HL-60/S4 treated with phorbol 12-myristate 13-acetate at 8.2 ng/mL for 4 days and 3 days (cell line): ENCODE results near the gene HOXD11.

Experiments used
- in situ Hi-C: fragments of 300-500 bp; cut with MboI; formaldehyde crosslinking; loops from 2 replicates; pipeline ENCODE4 v1.15.0; 2022; ENCODE audit warnings: low sequenced_read_pairs

The HOXD11 gene

DNA sequence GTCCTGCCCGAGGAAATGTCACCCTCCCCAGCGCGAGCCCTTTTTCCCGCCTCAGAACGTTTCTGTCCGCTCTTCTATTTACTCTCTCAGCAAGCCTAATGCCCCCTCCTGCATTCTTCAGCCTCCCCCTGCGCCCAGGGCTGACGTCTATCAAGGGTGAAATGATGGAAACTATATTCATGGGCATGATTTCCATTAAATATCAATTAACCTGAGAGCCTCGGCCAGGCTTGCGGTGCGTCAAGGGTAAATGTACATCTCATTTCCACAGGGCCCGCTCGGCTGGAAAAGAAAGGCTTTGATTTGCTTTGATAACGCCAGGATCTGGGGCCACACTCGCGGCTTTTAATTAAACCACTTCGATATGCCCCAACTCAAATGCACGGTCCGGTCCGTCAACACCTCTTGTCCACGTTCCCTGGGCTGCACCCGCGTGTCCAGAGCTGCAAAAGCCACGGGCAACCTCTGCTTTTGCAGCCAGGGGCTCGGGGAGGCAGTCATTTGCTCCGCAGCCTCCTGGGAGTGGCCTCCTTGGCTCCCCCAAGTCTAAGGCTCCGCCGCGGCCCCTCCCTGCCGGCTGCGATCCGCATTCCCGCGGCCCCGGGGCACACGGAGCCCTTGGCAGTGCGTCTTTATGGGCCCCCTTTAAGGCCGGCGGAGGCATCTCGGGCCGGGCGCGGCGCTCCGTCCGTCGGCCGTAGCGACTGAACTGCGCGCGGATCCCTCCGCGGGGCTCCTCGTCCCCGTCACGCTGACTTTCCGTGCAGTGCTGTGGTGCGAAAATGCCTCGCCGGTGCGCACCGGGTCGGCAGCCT lies 22.1 kb downstream of the HOXD11 start, which contains the start of gene HOXD8:
HOXD8 (plus strand) TSS at position 724 of the 815 bp plus-strand sequence. CDS start 662 bp downstream, outside the sequence.
- in situ Hi-C loops, result loop anchor here (25.0 kb wide), 2 partner anchors 533 to 1008 kb away; no protein-coding TSS in a partner anchor

DNA sequence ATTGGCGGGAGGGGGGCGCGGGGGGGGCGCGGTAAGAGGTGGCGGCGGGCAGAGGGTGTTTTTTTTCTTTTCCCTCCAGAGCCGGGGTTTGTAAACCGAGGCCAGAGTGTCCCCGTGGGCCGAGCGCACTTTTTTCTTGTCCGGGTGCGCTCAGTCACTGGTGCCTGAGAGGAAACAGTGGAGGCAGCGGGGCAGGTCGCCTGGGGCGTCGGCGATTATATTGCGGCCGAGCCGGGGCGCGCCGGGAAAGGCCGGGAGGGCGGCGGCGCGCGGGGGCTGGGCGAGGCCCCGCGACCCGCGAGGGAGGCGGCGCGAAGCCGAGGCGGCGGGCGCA lies 22.7 kb downstream of the HOXD11 start:
- in situ Hi-C loops, result loop anchor here (25.0 kb wide), 2 partner anchors 533 to 1008 kb away; no protein-coding TSS in a partner anchor

DNA sequence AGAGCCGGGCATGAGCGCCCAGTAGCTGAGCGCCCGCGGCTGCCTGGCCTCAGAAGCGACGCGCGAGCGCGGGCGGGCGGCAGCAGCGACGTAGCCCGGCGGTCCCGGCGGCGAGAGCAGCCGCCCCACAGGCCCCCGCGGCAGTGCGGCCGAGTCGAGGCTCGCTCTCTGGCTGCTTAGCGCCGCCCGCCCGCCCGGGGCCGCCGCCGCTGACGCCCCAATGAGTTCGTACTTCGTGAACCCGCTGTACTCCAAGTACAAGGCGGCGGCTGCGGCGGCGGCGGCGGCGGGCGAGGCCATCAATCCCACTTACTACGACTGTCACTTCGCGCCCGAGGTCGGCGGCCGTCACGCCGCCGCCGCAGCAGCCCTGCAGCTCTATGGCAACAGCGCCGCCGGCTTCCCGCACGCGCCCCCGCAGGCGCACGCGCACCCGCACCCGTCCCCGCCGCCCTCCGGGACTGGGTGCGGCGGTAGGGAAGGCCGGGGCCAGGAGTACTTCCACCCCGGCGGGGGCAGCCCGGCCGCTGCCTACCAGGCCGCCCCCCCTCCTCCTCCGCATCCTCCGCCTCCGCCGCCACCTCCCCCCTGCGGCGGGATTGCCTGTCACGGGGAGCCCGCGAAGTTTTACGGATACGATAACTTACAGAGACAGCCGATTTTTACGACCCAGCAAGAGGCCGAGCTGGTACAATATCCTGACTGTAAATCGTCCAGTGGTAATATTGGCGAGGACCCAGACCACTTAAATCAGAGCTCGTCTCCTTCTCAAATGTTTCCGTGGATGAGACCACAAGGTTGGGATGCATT lies 23.3 kb downstream of the HOXD11 start:
- in situ Hi-C loops, result loop anchor here (25.0 kb wide), 2 partner anchors 532 to 1007 kb away; no protein-coding TSS in a partner anchor

DNA sequence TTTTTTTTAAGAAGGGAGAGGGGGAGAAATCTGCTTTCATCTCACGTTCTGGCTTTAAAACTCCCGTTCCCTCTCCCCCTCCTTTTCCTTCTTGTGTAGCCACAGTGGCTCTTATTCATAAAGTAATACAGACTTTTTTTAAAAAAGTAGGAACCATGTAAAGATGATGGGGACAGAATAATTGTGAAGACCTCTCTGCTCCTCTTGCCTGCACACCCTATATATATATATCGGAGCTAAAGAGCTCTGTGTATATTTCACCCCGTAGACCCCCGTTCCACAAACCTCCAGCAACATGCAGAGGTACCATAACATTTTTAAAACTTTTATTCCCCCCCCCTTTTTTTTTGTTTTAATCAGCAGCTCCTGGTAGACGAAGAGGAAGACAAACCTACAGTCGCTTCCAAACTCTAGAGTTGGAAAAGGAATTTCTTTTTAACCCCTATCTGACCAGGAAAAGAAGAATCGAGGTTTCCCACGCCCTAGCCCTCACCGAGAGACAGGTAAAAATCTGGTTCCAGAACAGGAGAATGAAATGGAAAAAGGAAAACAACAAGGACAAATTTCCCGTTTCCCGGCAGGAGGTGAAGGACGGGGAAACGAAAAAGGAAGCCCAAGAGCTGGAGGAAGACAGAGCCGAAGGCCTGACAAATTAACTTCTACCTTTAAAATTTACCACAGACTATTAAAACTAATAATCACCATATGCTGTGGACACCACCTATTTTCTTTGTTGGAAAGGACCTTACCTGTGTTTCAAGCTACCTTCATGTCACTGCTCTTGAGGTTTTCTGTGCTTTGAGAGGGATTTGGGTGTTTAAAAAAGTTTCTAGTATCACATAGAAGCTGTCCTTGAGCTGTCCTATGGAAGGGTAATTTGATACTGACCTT lies 24.1 kb downstream of the HOXD11 start:
- in situ Hi-C loops, result loop anchor here (25.0 kb wide), 2 partner anchors 531 to 1006 kb away; no protein-coding TSS in a partner anchor

DNA sequence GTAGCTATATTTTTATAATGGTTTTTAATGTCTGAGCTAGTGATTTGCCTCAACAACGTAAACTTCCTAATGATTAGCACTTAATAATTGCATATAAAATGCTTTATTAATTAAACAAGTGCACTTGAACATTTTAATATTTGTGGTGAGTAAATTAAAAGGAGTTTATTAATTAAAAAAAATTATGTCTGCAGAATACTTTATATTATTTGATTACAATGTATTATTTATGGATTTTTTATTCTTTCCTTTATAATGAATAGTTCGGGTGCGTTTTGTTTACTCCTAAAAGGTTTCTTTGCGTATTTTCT lies 24.7 kb downstream of the HOXD11 start:
- in situ Hi-C loops, result loop anchor here (25.0 kb wide), 2 partner anchors 530 to 1005 kb away; no protein-coding TSS in a partner anchor

DNA sequence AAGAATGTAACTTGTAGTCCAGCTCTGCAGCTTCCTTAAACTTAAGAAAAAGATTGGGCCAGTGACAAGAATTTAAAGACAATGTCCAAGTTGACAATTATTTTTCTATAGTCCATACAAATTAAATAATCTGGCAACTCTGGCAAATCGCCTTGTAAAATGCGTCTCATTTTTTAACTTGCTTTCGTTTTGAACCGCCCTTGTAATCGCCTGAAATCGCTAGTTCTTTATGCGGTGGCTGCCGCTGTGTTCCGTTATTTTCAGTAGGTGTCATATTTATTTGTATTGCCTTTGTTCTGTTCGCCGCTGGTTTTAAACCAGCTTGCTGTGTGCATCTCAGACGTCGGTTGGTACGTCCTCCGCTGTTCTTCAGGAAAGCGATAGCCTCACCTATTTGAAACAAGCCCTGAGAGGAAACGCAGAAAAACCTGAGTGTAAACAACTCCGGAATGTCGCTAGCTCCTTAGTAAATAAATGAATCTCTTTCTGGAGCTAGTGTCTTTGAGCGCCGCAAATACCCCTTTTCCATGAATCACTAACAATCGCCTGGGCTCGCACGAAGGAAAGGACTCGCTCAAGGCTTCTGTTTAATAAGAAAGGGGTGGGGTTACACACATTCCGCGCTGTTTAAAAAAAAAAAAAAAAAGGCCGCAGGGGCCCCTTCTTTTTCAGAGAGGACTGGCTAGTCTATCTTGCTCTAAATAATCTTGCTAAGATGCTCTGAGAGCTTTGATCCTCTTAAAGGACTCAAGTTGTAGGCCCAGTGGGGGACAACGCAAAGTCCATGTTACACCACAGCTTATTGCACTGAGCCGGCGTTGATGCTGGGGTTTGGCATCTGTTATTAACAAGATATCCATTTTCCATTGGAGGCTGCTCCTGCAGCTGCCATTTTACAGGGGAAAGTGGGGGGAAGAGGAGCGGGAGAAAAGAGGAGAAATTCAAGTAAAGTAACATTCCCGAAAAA lies 25.4 kb downstream of the HOXD11 start:
- in situ Hi-C loops, result loop anchor here (25.0 kb wide), 2 partner anchors 530 to 1005 kb away; no protein-coding TSS in a partner anchor

DNA sequence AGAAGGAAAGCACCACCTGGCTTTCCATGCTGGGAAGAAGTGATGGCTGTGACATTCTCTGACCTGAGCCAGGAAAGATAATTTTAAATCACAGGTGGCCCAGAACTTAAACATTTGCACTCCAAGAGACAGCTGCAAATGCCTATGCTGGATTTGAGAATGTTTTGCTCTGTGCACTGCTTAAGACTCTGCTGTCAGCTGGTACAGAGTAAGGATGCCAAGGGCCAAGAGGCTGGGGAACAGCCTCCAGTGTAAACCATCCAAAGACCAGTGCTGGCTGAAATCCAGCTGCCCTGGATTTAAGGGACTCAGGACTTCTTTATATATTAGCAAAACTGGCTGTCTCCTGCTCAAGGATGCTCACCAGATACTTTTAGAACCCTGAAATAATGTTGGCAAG lies 26.3 kb downstream of the HOXD11 start:
- in situ Hi-C loops, result loop anchor here (25.0 kb wide), 2 partner anchors 529 to 1004 kb away; no protein-coding TSS in a partner anchor

DNA sequence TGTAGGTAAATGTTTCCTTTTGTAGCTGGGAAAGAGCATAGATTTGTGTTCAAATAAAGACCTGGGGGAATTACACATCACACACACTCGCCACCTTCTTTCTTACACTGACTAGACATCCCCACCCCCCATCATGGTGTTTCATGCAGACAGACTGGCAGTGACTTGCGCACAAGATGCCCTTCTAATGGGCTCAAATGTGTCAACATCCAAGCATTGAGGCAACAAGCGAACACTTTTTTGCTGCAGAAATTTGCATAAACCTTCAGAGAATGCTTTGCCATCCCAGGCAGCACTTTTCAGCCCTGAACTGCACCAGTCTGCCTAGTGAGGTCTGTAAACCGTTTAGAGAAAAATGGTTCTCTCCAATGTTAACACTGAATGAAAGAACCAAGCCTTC lies 27.0 kb downstream of the HOXD11 start:
- in situ Hi-C loops, result loop anchor here (25.0 kb wide), 2 partner anchors 528 to 1003 kb away; no protein-coding TSS in a partner anchor

DNA sequence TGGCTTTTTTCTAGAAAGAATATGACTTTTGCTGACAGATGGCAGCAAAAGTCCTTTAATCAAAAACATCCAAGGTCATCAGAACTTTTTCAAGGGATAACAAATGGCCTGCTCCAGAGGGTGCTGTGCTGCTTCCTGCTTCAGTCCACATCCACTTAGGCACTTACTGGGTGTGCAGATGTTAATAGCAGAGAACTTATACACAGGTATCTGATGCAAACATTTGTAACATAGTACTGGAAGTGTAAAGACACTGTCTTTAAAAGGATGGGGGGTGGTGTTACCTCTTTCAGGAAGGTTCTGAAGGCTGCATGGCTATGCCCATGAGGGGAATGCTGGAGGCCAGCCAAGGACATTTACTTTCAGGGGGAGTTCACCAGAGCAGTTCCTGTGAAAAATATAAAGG lies 28.0 kb downstream of the HOXD11 start:
- in situ Hi-C loops, result loop anchor here (25.0 kb wide), 2 partner anchors 527 to 1002 kb away; no protein-coding TSS in a partner anchor

DNA sequence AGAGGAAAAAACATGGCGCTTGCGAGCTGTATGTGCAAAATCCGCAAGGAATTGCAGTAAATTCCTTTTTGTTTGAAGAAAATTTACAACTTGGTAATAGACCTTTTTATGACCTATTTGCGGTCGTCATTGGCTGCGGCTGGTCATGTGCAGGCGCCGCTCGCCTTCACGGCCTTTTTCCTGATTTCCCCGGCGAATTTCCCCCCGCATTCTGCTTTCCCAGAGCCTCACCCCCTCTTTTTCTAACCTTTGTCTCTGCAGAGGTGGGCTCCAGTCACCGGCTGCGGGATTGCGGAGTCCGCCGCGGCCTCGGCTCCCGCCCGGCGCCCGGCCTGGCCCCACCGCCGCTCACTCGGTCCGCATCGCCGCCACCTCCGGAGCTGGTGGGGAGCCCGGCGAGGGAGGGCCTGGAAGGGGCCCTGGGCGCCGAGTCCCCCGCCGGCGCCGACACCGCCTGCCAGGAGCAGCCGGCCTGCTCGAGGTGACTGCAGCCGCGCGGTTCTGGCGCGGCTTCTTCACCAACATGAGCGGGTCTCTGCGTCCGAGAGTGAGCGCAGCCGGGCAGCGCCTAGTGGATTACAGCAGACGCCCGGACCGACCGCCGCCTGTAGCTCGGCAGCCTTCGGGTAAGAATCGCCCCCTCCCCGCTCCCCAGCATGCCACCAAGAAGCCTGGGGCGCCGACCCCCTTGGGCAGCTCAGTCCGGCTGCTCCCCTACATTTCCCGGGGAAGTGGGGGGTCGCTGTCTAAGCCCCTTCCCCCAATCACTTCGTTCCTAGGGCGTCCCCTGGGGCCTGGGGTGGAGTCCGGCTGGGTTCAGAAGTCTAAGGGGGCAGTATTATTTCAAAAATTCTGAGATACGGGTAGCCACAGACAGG lies 29.5 kb downstream of the HOXD11 start:
- in situ Hi-C loops, result loop anchor here (25.0 kb wide), 2 partner anchors 526 to 1001 kb away; no protein-coding TSS in a partner anchor

DNA sequence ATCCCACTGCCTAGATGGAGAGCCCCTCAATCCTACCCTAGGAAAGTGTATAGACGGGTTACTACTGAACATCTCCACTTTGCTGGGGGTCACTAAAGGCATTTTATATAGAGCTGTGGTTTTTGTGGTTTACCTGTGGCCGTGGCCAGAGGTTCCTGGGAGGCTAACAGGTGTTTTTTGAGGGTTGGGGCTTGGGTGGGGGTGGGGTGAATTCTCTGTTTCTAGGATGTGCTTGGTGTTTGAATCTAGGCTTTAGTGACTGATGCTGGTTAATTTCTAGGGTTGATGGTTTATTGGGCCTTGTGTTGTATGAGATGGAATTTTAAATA lies 30.1 kb downstream of the HOXD11 start:
- in situ Hi-C loops, result loop anchor here (25.0 kb wide), 2 partner anchors 525 to 1000 kb away; no protein-coding TSS in a partner anchor

DNA sequence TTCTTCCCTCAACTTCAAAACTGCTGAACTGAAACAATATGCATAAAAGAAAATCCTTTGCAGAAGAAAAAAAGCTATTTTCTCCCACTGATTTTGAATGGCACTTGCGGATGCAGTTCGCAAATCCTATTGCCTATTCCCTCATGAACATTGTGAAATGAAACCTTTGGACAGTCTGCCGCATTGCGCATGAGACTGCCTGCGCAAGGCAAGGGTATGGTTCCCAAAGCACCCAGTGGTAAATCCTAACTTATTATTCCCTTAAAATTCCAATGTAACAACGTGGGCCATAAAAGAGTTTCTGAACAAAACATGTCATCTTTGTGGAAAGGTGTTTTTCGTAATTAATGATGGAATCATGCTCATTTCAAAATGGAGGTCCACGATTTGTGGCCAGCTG lies 30.8 kb downstream of the HOXD11 start:
- in situ Hi-C loops, result loop anchor here (25.0 kb wide), 2 partner anchors 524 to 999 kb away; no protein-coding TSS in a partner anchor

DNA sequence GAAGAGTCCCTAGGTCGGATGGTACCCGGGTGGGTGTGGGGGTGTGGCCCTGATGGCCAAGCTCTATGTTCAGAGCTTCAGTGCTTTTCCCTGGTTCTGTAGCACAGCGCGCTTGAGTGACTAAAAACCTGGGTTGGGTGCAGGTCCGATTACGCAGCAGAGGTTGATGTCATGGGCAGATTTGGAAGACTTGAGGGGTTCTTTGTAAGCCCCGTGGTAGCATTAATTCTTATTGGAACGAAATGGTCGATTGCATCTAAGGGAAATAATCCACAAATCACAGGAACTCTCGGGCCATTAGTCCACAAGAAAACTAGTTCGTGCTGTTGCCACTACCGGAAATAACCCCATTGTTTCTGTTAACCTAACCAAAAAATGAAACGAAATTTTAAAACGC lies 31.4 kb downstream of the HOXD11 start:
- in situ Hi-C loops, result loop anchor here (25.0 kb wide), 2 partner anchors 524 to 999 kb away; no protein-coding TSS in a partner anchor

DNA sequence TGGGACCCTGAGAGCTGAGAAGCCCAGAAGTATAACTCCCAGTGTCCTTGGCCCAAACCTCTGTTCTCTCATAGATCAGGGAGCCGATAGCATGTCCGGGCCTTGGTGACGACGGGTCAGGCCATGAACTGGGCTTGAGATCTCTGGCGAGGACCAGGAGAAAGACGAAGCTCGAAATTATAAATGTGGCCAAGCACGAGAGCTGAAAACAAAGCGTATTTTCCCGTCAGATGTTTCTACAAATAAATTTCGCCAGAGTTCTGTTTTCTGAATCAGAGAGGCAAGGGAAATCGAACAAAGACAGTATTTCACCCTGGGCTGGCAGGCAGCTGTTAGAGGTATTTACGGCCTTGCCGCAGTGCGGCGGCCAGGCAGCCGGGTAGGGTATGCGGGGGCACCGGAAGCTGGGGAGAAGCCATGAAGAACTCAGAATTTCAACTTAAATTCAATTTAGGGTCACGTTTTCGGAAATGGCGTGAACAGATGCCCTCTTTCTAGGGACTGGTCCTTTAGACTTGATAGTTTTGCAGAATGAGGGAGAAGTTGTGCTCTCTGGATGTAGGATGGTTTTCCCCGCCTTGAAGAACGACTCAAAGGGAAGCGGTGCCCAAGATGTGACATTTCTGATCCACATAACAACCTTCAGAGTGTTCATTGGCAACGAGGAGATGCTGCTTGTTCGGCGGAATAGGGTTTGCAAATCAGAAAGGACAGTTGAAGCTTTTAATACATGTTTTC lies 32.0 kb downstream of the HOXD11 start:
- in situ Hi-C loops, result loop anchor here (25.0 kb wide), 2 partner anchors 523 to 998 kb away; no protein-coding TSS in a partner anchor

DNA sequence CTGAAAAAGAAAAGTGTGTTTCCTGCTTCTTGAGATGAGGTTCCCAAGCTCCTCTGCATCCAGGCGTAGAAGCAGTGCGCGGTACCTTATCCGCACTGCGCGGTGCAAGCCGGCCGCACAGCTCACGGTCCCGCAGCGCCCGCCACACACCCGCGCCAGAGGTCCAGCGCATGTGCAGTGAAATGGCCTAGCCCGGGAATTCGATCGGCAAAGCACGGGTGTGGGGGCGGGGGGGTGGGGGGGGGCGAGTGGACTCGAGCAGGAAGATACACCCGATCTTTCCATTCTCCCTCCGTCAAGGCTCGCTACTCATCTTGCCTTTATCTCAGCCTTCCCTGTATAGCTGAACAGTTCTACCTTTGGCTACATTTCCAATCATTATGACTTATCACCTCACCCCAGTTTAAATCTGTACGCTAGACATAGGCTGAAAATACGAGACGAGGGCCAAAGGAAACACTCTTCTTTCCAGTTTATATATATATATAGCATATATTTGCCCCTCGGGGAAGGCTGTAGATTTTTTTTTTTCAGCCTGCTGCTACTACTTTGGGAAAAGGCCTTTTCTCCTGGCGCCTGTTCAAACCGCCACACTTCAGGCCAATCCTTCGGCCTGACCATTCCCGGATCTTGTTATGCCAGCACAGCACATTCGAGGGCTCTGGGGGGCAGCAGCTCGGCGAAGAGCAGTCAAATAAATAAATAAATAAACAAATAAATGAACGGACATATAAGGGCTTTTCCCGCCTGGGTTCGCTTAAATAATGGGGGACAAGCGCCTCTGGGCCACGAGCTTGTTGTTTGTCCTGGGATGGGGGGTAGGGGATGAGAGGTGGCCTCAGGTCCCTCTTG lies 32.8 kb downstream of the HOXD11 start:
- in situ Hi-C loops, result loop anchor here (25.0 kb wide), 2 partner anchors 522 to 997 kb away; no protein-coding TSS in a partner anchor
